LNCAP (cell line): ENCODE data around the gene LRGUK.

ENCODE experiments used
- TF ChIP-seq, protein P1 (sequence below): fragments of 450-650 bp; IDR thresholded peaks from 2 replicates; pipeline ENCODE4 v1.5.1; 2017; ENCODE audit warnings: mild to moderate bottlenecking

LRGUK gene

DNA sequence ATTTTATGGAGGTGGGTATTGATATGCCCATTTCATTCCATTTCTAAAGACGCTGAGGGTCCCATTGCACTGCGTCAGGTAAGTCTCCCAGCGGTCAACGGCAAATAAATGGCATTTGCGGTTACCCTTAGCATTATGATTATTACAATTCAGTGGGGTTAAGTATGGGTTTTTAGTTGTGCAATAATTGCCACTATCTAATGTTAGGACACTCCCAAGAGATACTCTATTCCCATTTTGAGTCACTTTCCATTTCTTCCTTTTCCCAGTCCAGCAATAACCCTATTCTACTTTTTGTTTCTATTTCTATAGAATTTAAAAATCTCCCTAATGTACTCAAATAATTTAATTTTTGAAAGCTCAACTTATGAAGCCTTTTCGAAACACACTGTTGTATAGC, 185.6 kb downstream of the LRGUK start:
- TF ChIP-seq, protein P1, sequence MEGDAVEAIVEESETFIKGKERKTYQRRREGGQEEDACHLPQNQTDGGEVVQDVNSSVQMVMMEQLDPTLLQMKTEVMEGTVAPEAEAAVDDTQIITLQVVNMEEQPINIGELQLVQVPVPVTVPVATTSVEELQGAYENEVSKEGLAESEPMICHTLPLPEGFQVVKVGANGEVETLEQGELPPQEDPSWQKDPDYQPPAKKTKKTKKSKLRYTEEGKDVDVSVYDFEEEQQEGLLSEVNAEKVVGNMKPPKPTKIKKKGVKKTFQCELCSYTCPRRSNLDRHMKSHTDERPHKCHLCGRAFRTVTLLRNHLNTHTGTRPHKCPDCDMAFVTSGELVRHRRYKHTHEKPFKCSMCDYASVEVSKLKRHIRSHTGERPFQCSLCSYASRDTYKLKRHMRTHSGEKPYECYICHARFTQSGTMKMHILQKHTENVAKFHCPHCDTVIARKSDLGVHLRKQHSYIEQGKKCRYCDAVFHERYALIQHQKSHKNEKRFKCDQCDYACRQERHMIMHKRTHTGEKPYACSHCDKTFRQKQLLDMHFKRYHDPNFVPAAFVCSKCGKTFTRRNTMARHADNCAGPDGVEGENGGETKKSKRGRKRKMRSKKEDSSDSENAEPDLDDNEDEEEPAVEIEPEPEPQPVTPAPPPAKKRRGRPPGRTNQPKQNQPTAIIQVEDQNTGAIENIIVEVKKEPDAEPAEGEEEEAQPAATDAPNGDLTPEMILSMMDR, result no peak

DNA sequence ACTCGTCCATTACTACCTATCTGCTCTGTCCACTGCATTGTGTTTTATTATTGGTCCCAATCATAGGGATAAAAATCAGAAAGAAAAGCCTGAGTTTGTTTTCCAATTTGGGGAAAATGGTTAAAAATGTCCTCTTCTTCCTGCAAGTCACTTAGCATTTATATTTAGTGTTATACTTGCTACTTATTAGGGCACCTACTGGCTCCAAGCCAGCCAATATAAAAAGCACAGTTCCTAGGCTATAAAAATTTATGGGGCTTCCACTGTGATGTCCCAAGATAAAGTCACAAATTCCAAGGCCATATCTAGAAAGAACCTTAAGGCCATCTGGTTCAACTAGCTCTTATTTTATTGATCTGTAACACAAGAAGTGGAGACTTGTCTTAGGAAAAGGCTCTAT, 186.4 kb downstream of the LRGUK start:
- TF ChIP-seq, protein P1, result no peak
